ENCODE measurements around the gene PLIN4.

The PLIN4 gene

DNA sequence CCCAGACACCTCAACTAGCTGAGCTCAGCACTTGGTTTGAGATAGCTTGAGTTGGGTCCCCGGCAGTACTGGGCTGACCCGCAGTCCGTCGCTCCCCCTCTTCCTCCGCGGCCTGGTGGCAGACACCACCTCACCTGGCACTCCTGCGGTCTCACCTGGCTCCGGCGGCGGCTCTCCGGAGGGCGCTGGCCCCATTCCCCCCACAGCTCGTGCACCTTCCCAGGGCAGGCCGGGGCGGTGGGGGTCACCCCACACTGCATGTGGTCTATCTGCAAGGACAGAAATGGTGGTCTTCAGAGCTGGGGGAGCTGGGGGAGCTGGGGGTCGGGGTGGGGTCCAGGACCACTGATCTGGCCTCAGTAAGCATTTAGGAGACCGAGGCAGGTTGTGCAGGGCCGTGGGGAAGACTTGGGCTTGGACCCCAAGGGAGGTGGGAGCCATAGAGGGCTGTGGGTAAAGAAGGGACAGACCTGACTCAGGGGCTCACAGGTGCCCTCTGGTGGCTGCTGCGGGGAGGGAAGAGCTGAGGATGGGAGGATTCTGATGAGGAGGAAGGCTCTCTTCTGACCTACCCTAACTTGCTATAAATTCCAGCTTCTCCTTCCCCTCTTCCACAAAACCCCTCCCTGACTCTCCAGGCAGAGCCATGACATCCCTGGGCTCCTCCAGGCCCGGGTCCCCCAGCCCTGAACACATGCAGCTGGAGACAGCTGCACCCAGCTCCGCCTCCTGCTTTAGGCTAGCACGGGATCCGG lies 6.7 kb upstream of the PLIN4 start:
- DNase-seq = peak; percentile 75

GRCh38 chr19:4523306-4524110 lies 5.2 kb upstream of the PLIN4 start:
- DNase-seq = peak; percentile 59

GRCh38 chr19:4522291-4523002 lies 4.2 kb upstream of the PLIN4 start:
- DNase-seq = no peak

GRCh38 chr19:4521888-4522242 lies 3.6 kb upstream of the PLIN4 start:
- DNase-seq = no peak

DNA sequence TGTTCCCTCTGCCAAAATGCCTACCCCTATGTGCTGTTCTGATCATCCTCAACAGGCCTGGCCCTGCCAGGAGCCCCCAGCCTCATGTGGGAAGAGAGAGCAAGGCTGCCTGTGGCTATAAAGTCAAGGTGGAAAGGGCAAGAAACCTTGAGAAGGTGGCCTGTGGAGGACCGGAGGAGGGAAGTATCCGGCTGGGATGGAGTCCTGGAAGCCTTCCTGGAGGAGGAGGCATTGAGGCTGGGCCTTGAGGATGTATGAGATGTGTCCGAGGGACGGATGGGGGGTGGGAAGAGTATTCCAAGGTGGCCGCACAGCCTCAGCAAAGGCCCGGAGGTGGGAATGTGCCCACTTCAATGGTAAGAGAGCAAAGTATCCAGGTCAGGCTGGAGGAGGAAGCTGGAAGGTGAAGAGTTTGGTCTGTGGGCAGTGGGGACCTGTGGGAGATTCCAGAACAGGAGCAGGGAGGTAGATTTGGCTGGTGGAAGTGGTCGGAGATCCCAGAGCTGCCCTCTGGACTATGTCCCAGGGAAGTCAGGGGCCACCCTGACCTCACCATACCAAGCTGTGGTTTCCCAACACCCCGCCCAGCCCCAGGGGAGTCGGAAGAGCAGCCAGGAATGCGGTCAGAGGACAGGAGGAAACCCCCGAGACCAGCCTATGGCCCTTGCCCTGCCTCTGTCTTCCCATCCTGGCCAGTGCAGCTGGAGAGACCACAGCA lies 3.0 kb upstream of the PLIN4 start:
- no peak for DNase-seq

DNA sequence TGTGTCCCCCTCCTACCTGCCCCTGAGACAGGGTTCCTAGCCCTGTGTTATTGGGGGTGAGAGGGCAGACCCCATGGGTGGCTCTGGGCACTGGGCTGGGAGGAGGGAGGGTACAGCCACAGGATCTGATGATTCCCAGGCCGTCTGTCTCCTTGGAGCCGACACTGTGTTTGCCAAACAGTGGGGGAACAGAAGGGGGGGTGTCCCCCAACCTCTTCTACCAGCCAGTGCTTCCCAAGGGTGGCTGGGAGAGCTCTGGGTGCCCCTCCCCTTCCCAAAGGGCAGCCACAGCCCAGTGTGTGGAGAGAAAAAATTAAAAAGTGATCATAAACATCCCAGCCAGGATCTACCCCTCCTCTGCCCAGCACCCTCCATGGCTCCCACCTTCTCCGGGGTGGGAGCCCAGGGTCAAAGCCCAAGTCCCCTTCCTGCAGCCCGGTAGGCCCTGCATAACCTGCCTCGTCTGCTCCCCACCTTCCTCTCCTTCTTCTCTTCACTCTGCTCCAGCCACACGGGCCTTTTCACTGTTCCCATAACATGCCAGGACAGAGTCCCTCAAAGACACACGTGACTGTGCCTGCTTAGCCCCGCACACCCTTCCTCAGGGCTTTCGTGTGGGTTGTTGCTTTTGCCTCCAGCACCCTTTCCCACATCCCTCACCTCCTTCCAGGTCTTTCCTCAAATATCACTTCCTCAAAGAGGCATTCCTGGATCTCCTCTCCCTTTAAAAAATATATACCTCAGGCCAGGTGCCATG lies 1.4 kb upstream of the PLIN4 start:
- no peak for DNase-seq

GRCh38 chr19:4519172-4519496 lies 848 bp upstream of the PLIN4 start:
- no peak for DNase-seq

- DNase-seq = no peak
Measured at GRCh38 chr19:4517451-4518057, 732 bp downstream of the PLIN4 start.

GRCh38 chr19:4516939-4517300 lies 1.4 kb downstream of the PLIN4 start:
- DNase-seq = no peak

DNA sequence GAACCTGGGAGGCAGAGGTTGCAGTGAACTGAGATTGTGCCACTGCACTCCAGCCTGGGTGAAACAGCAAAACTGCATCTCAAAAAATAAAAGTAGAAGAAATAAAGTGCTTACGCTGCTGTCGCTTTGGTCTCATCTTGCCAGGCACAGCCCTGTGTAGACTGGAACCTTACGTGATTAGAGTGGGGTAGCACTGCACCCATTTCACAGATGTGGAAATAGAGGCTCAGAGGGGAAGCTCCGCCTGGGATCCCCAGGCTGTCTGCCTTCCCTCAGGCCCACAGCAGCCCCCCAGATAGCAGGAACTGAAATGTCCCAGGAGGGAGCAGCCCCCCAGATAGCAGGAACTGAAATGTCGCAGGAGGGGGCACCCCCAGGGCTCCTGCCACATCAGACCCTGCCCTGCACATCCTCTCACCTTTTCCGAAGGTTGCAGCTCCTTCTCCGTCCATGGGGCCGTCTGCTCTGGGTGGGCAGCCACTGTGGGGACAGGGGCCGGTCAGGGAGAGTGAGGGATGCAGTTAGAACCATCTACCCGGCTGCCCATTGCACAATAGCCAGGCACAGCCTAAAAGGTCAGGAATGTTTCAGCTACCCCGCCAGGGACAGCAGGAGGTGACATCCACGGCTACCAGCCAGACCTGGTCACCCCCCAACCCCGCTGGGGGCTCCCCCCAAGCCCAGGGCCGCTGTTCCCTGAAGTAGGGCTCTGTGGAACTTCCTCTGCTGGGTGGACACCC lies 1.9 kb downstream of the PLIN4 start:
- no peak for DNase-seq

DNA sequence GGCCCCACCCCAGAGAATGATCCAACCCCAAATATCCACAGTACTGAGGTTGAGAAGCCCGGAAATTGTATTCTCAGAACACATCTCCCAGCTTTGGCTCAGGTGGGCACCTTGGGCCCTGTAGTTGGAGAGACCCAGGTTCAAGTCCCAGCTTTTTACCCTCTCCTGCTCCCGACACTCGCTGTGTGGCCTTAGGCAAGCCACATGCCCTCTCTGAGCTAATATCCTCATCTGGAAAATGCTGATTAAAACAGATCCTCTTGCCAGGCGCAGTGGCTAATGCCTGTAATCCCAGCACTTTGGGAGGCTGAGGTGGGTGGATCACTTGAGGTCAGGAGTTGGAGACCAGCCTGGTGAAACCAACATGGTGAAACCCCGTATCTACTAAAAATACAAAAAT lies 2.6 kb downstream of the PLIN4 start:
- no peak for DNase-seq

DNA sequence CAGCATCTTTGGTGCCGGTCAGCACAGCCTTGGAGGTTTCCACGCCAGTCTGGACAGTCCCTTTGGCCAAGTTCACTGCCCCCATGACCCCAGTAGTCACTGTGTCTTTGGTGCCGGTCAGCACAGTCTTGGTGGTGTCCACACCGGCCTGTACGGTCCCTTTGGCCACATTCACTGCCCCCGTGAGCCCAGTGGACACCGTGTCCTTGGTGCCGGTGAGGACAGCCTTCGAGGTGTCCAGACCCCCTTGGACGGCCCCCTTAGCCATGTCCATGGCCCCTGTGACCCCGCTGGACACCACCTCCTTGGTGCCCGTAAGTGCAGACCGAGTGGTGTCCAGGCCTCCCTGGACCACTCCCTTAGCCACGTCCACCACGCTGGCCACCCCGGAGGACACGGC lies 5.0 kb downstream of the PLIN4 start:
- no peak for DNase-seq

DNA sequence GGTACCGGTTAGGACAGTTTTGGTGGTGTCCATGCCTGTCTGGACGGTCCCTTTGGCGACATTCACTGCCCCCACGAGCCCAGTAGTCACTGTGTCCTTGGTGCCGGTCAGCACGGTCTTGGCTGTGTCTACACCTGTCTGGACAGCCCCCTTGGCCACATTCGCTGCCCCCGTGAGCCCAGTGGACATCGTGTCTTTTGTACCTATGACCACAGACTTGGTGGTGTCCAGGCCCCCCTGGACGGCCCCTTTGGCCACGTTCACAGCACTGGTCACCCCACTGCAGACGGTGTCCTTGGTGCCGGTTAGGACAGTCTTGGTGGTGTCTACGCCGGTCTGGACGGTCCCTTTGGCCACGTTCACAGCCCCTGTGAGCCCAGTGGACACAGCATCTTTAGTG lies 6.2 kb downstream of the PLIN4 start:
- DNase-seq = no peak

- DNase-seq = no peak
Measured at GRCh38 chr19:4511300-4512054, 6.8 kb downstream of the PLIN4 start.

GRCh38 chr19:4510435-4511255 lies 7.6 kb downstream of the PLIN4 start:
- DNase-seq = no peak

GRCh38 chr19:4508698-4509097 lies 9.6 kb downstream of the PLIN4 start:
- no peak for DNase-seq

DNA sequence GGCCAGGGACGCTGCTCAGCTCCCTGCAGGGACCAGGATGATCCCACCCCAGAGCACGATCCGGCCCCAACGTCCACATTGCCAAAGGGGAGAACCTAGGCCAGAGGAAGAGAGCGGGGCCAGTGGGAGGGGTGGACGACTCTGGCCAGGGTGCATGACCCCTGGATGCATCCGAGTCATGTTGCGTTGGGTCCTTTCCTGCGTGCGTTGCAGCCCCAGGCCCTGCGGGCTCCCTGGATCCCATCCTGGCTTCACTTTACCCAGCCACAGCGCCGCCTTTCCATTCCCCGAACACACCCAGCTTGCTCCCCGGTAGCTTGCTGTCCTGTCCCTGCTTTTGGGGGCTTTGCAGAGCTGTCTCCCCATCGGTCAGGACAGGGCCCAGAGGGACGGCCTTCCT lies 10.5 kb downstream of the PLIN4 start:
- no peak for DNase-seq

DNA sequence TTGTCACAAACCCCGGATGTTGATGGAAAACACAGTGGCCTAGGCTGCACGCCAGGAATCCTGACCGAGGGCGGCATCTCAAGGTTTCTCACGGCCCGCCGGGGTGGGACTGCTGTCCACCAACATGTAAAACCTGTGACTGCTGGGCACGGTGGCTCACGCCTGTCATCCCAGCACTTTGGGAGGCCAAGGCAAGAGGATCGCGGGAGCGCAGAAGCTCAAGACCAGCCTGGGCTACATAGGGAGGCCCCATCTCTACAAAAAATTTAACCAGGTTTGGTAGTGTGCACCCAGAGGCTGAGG lies 11.2 kb downstream of the PLIN4 start:
- DNase-seq = no peak

DNA sequence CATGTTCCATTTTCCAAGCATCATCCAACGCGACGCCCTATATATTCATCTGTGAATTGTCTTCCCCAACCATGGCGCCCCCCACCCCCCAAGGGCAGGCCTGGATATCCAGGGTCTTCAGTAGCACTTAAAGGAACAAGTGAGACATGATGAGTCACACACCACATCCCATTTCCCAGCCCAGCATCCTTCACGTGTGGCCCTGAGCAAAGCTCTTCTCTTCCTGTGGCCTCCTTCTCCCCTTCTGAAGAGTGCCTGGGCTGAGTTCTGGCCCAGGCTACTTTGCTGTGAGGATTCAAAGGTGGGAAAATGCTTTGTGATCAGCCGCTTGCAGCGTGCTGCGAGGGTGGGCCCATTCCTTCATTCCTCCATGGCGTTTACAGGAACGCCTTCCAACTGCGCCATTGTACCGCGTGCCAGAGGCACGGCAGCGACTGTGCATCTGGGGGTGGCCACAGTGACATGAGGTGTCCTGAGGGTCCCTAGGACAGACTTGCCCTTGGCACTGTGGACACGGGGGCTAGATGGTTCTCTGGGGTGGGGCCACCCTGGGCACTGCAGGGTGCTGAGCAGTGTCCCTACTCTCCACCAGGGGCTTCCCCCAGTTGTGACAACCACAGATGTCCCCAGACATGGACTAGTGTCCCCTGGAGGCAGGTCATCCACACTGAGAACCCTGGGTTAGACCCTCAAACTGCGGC lies 11.7 kb downstream of the PLIN4 start:
- DNase-seq = peak; percentile 37

Data from hematopoietic multipotent progenitor cell treated with erythropoietin and hydrocortisone succinate and interleukin-3 and kit ligand, for 4 days (in vitro differentiated cells).